OCI-M2 (cell line): Measurements from ENCODE around the gene INHBC.
"Not testable (repeated sequence)": the region's sequence is repeated elsewhere in the genome, so short reads cannot be mapped to it uniquely, and the experiment has no call there.

Experiments
- DNase-seq: peaks from one replicate; lab custom pipeline; 2025; ENCODE audit not compliant: unreplicated experiment; lab: John Stamatoyannopoulos, UW

The INHBC gene, protein sequence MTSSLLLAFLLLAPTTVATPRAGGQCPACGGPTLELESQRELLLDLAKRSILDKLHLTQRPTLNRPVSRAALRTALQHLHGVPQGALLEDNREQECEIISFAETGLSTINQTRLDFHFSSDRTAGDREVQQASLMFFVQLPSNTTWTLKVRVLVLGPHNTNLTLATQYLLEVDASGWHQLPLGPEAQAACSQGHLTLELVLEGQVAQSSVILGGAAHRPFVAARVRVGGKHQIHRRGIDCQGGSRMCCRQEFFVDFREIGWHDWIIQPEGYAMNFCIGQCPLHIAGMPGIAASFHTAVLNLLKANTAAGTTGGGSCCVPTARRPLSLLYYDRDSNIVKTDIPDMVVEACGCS

DNA sequence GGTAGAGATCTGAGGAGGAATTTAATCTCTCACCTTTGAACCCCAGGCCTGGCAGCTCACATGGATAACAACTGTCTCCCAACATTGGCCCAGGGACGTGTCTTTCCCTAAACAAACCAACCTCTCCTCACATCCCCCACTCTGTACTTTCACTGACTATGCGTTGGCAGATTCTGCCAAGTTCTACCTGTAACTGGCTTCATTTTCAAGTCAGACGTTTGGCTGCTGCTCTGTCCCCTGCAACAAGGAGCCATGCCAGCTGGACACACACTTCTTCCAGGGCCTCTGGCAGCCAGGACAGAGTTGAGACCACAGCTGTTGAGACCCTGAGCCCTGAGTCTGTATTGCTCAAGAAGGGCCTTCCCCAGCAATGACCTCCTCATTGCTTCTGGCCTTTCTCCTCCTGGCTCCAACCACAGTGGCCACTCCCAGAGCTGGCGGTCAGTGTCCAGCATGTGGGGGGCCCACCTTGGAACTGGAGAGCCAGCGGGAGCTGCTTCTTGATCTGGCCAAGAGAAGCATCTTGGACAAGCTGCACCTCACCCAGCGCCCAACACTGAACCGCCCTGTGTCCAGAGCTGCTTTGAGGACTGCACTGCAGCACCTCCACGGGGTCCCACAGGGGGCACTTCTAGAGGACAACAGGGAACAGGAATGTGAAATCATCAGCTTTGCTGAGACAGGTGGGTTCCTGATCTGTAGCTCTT is at the start of gene INHBC:
INHBC (plus strand) TSS at position 268 of the 707 bp plus-strand sequence; CDS start at position 371, 103 bp downstream.
- DNase-seq, result no peak

DNA sequence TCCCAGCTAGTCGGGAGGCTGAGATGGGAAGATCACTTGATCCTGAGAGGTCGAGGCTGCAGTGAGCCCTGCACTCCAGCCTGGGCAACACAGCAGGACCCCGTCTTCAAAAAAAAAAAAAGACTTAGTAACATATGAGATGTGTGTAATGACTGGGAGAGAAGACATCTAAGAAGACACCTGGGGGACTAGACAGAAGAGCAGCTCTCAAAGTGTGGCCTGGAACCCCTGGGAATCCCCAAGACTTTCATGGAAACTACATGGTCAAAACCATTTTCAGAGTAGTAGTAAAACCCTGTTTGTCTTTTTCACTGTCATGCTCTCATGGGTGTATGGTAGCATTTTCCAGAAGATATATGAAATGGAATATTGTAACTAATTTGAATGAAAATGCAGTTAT is 49.0 kb upstream of the INHBC start:
- no peak for DNase-seq

DNA sequence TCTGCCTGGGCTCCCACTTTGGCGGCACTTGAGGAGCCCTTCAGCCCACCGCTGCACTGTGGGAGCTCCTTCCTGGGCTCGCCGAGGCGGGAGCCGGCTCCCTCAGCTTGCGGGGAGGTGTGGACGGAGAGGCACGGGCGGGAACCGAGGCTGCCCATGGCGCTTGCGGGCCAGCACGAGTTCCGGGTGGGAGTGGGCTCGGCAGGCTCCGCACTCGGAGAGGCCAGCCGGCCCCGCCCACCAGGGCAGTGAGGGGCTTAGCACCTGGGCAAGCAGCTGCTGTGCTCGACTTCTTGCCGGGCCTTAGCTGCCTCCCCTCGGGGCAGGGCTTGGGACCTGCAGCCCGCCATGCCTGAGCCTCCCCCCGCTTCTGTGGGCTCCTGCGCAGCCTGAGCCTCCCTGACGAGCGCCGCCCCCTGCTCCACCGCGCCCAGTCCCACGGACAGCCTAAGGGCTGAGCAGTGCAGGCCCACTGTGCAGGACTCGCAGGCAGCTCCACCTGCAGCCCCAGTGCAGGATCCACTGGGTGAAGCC is 48.3 kb upstream of the INHBC start:
- DNase-seq, result no peak

DNA sequence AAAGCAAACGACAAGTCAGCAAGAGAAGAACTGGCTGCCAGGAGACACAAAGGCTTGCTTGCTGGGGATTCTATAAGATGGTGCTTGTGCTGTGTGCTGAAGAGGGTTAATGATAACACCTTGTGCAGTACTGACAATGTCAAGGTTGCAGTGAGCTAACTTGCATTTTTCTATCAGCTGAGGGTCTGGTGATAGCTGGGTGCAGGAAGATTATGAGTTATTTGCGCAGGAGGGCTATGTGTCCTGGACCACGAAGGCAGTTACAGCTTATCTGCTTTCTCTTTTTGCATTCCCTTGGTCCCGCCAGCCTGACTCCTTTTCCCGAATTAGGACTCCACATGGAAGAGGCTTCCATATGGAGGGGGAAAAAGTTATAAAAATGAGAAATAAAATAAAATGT is 46.2 kb upstream of the INHBC start:
- no peak for DNase-seq

DNA sequence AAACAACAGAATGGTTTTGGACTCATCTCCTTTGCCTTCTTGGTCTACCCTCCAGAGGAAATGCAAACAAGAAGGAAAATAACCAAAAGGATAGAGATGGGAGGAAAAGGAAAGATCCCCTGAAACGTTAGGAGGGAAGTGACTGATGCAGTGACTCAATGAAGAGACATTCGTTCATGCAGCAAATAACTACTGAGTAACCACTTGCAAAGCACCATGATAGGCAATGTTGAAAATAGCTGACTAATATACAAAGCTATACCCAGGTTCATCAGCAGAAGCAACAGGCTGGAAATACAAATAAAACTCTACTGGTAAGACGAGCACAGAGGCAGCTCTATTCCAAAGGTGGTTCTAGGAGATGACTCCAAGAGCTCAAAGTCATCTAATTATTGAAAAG is 45.6 kb upstream of the INHBC start:
- DNase-seq, result no peak

DNA sequence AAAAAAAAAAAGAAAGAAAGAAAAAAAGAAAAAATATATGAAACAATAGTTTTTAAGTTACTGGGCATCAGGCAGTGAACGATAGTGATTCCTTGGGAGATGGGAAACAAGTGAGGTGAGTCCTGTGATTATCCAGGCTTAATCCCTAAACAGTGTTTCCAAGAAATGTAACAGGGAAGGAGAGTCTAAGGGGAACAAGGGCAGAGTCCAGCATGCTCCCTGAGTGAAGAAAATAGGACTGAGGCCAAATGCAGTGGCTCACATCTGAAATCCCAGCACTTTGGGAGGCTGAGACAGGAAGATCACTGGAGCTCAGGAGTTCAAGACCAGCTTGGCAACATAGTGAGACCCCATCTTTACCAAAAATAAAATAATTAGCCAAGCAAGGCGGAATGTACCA is 44.4 kb upstream of the INHBC start:
- no peak for DNase-seq

DNA sequence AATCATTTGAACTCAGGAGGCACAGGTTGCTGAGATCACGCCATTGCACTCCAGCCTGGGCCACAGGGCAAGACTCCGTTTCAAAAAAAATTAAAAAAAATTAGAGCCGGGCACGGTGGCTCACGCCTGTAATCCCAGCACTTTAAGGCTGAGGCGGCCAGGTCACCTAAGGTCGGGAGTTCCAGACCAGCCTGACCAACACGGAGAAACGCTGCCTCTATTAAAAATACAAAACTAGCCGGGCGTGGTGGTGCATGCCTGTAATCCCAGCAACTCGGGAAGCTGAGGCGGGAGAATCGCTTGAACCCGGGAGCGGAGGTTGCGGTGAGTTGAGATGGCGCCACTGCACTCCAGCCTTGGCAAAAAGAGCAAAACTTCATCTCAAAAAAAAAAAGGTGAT is 39.5 kb upstream of the INHBC start:
- DNase-seq, result no peak

DNA sequence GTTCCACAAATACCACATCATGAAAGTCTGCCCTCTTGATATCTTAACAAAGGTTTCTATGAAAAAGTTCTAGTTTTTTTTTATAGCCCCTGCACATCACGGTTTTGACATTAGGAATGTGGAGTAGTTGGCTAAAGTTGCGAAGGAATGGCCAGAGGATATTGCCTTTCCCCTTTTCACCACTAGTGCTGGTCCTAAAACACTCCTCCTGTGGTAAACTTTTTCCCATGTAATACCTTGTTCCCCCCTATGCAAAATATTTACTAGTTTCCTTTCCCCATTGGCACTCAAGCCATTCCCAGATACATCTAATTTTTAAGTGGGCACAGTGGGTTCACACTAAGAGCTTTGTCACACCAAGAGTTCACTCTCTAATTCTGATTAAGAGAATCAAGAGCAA is 37.1 kb upstream of the INHBC start:
- no peak for DNase-seq

DNA sequence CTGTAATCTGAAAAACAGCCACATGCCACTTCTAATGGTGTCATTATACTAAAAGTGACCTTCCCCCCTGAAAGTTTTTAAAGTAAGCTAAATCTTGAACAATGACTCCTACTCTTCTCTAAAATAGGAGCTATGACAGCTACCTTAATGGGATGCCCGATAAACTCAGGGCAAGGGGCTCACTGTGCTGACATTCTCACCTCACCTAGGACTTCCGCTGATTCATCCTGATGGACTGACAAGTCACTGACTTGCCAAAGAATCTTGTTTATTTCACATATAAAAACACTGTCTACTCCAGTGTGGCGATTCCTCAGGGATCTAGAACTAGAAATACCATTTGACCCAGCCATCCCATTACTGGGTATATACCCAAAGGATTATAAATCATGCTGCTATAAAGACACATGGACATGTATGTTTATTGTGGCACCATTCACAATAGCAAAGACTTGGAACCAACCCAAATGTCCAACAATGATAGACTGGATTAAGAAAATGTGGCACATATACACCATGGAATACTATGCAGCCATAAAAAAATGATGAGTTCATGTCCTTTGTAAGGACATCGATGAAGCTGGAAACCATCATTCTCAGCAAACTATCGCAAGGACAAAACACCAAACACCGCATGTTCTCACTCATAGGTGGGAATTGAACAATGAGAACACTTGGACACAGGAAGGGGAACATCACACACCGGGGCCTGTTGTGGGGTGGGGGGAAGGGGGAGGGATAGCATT is 34.7 kb upstream of the INHBC start:
- not testable (repeated sequence) for DNase-seq

DNA sequence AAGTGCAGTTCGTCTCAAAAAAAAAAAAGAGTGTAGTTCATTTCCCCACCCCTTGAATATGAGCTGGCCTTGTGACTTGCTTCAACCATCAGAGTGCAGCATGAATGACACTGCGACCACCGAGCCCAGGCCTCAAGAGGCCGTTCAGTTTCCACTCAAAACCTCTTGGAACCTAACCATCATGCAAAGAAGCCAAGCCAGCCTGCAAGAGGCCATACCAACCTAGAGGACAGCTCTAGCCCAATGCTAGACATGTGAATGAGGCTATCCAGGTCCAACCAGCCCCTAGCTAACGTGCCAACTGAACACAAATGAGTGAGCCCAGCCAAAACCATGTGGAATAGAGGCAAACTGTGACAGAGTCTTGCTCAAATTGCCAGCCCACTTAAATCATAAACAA is 33.4 kb upstream of the INHBC start:
- no peak for DNase-seq

DNA sequence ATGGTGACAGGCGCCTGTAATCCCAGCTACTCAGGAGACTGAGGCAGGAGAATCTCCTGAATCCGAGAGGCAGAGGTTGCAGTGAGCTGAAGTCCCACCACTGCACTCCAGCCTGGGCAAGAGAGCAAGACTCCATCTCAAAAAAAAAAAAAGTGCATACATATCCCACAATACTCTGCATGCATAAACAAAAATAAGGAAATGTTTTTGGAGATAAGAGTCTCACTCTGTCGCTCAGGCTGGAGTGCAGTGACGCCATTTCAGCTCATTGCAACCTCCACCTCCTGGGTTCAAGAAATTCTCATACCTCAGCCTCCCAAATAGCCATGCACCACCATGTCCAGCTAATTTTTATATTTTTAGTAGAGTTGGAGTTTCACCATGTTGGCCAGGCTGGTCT is 32.4 kb upstream of the INHBC start:
- not testable (repeated sequence) for DNase-seq

DNA sequence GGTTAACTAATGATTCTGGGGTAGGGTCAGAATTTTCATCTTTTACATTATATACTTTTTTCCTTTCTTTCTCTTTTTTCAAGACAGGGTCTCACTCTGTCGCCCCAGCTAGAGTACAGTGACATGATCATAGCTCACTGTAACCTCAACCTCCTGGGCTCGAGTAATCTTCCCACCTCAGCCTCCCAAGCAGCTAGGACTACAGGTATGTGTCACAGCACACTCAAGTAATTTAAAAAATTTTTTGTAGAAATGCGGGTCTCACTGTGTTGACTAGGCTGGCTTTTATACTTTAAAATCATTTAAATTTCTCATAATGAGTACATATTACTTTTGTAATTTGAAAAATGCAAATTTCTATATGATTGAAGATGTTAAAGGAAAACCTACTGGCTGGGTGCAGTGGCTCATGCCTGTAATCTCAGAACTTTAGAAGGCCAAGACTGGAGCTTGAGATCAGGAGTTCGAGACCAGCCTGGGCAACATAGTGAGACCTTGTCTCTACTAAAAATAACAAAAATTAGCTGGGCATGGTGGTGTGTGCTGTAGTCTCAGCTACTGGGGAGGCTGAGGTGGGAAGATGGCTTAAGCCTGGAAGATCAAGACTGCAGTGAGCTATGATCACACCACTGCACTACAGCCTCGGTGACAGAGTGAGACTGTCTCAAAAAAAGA is 29.5 kb upstream of the INHBC start:
- DNase-seq, result no peak

DNA sequence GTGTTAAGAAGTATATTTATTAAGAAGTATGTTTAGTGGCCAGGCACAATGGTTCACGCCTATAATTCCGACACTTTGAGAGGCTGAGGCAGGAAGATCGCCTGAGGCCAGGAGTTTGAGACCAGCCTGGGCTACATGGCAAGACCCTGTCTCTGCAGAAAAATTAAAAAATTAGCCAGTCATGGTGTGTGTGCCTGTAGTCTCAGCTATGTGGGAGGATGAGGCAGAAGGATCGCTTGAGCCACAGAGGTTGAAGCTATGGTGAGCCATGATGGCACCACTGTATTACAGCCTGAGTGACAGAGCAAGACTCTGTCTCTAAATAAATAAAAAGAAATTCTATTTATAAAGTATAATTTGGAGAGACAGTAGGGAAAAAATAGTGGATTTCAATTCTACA is 24.1 kb upstream of the INHBC start:
- DNase-seq, result no peak

DNA sequence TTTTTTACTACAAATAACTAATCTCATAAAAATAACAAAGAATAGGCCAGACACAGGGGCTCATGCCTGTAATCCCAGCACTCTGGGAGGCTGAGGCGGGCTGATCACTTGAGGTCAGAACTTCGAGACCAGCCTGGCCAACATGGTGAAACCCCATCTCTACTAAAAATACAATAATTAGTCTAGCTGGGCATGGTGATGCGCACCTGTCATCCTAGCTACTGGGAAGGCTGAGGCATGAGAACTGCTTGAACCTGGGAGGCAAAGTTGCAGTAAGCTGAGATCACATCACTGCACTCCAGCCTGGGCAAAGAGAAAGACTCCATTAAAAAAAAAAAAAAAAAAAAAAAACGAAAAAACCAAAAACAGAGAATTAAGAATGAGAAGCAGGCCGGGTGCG is 20.4 kb upstream of the INHBC start:
- not testable (repeated sequence) for DNase-seq

DNA sequence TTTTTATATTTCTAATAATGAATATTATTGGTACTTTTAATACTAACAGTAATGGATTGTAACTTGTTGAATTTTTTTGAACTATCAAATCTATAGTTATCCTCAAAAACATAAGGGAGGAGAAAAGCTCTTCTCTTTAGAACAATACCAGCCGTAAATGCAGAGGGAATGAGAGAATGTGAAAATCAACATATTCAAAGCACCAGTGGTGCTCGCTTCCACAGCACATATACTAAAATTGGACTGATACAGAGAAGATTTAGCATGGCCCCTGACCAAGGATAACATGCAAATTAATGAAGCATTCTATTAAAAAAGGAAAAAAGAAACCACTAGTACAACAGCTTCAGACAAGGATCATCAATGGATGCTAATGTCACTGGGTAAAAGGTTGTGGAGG is 19.5 kb upstream of the INHBC start:
- DNase-seq, result no peak

DNA sequence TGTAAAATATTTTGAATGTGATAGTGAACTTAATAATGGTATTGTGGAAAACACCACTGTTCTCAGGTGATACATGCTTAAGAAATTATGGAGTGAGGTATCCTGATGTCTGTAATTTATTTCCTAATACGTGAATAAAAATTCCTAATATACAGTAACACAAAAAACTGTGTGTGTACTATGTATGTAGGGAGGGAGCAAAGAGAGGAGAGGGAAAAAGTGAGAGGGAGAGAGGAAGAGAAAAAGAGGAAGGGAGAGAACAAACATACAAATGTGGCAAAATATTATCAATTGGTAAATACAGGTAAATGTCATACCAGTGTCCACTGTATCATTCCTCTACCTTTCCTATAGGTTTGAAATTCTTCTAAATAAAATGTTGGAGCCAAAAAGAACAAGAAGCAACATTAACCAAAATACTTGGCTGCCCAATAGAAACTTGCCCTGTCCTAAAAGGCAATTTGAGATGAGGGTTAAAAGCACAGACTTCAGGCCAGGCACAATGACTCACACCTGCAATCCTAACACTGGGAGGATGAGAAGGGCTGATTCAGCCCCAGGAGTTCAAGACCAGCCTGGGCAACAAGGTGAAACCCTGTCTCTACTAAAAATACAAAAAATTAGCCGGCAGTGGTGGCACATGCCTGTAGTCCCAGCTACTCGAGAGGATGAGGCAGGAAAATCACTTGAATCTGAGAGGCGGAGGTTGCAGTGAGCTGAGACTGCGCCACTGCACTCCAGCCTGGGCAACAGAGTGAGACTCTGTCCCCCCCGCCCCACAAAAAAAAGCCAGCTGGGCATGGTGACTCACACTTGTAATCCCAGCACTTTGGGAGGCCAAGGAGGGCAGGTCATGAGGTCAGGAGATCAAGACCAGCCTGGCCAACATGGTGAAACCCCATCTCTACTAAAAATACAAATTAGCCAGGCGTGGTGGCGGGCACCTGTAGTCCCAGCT is 18.3 kb upstream of the INHBC start:
- no peak for DNase-seq

DNA sequence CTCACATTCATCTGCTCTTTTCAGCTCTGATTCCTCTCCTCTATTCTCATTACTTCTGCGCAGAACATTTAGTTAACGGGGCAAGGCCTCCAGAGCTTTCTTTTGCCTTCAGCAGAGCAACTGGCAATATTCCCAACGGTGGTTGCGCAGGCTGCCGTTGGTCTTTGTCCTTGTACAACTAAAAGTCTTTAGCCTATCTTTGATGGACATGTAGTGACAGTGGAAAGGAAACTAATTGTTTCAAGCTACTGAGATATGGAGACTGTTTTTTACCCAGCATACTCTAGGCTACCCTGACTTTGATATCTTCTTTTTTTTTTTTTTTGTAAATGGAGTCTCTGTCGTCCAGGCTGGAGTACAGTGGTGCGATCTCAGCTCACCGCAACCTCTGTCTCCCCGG is 16.3 kb upstream of the INHBC start:
- no peak for DNase-seq

DNA sequence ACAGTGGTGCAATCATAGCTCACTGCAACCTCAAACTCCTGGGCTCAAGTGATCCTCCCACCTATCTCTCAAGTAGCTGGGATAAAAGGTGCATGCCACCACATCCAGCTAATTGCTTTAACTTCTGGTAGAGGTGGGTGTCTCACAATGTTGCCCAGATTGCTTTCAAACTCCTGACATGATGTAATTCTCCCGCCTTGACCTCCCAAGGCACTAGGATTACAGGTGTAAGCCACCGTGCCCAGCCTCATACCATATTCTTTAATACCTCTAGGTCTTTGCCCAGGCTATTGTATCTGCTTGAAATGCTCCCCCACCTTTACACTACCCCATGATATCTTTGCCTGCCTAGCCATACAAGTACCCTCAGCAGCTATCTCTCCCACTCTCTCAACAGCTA is 15.1 kb upstream of the INHBC start:
- DNase-seq, result no peak

DNA sequence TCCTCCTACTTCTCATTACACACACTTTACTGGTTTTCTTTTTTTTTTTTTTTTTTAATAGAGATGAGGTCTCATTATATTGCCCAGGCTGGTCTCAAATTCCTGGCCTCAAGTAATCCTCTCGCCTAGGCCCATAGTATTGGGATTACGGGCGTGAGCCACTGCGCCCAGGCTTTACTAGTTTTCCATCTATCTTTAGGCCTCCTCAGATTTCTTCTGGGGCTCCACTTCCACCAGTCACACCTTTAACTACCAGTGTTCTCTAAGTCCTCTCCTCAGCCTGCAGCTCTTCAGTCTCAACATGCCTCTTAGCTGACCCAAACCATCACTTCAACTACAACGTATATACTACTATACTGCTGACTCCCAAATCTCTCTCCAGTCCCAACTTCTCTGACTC is 14.1 kb upstream of the INHBC start:
- no peak for DNase-seq

DNA sequence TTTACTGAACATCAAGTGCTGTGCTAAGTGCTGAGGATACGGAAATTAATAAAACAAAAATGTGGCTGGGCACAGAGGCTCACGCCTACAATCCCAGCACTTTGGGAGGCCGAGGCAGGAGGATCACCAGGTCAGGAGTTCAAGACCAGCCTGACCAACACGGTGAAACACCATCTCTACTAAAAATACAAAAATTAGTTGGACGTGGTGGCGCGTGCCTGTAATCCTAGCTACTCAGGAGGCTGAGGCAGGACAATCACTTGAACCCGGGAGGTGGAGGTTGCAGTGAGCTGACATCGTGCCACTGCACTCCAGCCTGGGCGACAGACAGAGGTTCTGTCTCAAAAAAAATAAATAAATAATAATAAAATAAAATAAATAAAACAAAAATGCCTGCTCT is 7.6 kb upstream of the INHBC start:
- not testable (repeated sequence) for DNase-seq
